Stimulated activated CD8-positive, alpha-beta memory T cell treated with anti-CD3 and anti-CD28 coated beads, Interleukin-12 subunit alpha, Interleukin-12 subunit beta, amount 100 ng/mL, for 24 hours (primary cell): ENCODE results near the gene SRSF2.
A peak's percentile ranks its signal among the peaks of the same experiment; 100 is the strongest.
"Not testable (repeated sequence)": the region's sequence is repeated elsewhere in the genome, so short reads cannot be mapped to it uniquely, and the experiment has no call there.

Experiments
- DNase-seq: peaks from one replicate; pipeline ENCODE4 v3.0.0-alpha.2; 2020; ENCODE audit errors: extremely low read depth

The SRSF2 gene, protein sequence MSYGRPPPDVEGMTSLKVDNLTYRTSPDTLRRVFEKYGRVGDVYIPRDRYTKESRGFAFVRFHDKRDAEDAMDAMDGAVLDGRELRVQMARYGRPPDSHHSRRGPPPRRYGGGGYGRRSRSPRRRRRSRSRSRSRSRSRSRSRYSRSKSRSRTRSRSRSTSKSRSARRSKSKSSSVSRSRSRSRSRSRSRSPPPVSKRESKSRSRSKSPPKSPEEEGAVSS

DNA sequence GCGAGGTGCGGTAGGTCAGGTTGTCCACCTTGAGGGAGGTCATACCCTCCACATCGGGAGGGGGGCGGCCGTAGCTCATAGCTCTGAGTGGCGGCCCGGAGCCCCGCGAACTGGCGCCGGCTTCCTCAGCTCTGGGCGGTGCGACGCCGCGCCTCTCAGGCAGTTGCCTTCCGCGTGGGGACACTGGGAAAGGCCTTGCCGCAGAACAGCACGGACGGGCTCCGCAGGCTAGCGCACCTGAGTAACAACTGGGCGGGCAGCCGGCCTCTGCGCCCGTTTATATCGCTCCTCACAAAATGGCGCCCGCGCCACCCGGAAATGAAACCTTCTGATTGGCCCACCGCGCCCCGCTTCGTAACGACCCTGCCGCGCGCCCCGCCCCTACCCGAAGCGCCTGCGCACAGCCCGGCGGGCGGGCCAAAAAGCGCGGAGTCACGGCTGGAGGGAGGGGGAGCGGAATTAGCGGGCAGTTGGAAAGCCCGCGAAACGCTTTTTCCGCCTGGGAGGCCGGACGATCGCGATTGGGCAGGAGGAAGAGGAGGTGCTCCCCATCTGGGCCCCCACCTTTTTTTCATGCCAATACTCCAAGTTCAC is at the start of gene SRSF2:
Gene SRSF2, minus strand, starts transcription at position 250 of the 594 bp plus-strand sequence. Its CDS starts 171 bp downstream, at position 79.
- DNase-seq, result peak; percentile 94

DNA sequence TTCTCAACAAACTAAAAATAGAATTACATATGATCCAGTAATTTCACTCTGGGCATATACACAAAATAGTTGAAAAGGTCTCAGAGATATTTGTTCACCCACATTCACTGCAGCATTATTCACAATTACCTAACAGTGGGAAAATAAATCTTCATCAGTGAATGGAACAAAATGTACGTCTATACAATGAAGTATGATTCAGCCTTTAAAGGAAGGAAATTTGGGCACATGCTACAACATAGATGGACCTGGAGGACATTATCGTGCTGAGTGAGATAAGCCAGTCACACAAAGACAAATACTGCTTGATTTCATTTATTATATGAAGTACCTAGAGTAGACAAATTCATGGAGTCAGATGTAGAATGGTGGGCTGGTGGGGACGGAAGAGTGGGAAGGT is 47.8 kb upstream of the SRSF2 start:
- DNase-seq, result no peak

DNA sequence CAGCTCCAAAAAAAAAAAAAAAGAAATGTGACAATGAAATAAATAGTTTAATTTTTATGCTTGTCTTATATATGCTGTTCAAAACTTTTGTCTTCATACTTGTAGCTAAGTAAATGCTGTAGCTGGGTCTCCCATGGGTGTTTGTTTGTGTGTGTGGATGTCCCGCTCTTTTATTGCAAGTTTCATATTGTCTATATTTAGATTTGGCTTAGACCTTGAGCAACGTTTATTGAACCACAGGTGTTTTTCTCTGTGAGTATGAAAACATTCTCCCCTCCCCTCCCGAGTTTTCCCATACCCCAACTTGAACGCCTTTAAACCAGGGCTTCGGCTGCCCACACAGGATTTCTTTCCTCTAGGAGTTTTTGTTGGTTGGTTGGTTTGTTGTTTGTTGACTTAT is 46.0 kb upstream of the SRSF2 start:
- no peak for DNase-seq

DNA sequence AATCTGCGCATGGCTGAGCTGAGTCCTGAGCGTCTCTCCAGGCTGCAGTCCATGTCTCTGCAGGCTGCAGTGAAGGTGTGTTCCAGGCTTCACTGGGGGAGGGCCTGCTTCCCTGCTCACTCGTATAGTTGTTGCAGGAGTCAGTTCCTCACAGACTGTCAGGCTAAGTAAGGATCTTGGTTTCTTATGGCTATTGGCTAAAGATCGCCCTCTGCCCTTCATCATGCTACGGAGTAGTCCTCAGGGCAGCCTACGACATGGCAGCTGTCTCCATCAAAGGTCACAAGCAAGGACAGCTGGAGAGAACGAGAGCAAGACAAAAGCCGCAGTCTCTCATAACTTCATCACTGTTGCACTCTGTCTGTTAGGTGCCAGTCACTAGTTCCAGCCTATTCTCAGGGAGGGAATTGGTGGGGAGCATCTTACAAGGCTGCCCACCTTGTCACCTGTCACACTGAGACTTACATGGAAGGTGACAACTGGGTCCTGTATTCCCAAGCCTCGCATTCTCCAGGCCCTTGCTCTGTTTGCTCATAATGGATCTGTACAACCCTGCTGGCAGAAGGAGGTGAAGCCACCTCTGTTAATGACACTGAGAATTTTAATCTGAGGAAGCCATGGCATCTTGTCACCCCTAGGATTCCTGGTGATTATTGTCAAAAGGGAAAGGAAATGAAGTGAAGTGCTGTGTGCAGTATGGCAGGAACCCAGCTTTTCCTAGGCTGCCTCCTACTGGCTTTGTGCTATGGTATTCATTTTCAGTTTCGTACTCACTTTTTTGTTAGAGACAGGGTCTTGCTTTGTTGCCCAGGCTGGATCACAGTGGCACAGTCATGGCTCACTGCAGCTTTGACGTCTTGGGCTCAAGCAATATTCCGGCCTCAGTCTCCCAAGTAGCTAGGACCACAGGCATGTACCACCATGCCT is 44.2 kb upstream of the SRSF2 start:
- DNase-seq, result no peak

DNA sequence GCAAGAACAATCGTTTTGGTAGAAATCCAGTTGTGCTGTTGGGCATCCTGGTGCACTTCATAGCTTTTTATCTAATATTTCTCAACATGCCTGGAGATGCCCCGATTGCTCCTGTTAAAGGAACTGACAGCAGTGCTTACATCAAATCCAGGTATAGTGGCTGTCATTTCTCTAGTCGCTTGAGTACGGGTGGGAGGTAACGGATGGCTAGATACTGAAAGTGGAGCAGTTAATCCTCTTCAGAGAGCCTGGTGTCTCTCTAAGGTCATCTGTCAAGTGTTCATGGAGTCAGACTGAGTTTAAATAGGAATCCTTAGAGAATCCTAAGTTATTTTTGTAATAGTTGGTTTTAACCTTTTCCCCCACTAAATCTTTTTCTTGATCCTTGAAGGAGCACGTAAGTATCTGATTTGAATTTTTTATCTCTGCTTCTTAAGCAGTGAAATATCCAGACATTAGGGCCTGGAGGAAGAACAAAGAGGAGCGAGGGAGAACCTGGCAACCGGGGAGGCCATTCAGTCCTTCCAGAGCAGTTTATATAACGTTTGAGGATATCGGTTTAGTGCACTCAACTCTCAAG is 38.0 kb upstream of the SRSF2 start:
- DNase-seq, result no peak

DNA sequence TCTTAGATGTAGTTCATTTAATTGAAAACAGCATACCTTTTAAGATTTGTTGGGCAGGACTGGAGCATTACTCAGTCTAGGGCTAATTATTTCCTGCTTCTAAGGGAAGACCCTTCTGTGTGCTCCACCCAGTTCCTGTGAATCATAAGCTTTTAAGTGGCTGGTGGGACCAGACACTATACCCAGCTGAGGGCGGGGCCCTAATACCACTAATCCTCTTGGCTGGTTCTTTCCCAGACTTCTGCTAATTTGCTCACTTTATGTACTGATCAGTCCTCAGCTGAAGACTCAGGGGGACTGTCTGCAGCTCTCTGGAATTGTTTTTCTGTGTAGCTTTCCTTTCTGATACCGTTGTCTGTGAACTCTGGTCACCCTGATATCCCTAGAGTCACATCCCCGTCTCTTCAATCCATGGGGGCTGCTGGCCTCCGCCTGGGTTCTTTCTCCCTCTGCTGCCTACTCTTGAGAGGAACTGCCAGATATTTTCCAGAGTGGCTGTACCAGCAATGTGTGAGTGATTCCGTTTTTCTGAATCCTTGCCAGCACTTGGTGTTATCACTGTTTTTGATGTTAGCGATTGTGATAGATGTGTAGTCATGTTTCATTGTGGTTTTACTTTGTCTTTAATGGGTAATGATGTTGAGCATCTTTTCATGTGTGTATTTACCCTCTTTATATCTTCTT is 35.9 kb upstream of the SRSF2 start:
- no peak for DNase-seq

DNA sequence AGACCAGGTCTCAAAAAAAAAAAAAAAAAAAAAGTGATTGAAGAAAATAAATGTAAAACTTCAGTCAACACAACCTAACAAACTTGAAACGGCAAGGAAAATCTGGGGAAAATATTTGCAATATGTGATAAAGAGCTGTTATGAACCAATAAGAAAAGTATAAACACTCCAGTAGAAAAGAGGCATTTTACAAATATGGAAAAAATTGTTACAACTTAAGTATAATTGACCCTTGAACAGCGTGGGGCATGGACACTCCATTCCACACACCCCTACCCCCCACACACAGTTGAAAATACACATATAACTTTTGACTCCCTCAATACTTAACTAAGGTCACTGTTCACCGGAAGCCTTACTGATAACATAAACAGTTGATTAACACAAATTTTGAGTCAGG is 21.4 kb upstream of the SRSF2 start:
- DNase-seq, result no peak

DNA sequence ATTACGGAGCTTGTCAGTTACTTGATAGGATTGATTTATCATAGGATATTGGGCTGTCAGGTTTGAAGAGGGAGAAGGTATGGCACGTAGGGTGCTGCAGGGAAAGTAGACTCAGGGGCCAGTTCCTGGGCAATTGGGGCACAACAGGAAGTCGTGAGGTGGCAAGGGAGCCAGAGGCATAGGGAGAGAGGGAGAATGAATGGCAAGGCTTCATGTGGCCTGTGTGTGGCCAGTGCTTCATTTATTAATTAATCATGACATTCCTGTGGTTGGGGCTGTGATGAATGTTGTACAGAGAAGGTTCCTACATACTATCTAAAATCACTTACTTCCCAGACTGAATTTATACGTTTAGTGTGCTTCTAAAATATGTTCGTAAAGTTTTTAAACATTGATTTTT is 20.1 kb upstream of the SRSF2 start:
- no peak for DNase-seq

DNA sequence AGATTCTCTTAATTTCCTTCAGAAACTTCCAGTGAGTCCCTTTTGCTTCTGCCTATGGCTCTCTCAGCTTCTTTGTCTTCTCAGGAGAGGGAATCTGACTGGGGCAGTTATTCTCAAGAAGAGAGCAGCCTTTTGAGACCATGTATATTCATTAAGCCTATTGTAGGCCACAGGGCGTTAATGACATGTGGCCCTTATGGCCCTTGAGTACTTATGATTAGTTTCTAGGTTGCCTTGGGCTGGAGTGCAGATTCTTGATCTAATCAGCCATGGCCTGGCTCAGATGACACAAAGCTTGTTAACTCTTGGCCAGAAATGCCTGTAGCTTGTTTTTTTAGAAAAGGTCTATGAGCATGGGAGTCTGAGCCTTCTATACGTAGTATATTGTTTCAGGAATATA is 18.2 kb upstream of the SRSF2 start:
- no peak for DNase-seq

DNA sequence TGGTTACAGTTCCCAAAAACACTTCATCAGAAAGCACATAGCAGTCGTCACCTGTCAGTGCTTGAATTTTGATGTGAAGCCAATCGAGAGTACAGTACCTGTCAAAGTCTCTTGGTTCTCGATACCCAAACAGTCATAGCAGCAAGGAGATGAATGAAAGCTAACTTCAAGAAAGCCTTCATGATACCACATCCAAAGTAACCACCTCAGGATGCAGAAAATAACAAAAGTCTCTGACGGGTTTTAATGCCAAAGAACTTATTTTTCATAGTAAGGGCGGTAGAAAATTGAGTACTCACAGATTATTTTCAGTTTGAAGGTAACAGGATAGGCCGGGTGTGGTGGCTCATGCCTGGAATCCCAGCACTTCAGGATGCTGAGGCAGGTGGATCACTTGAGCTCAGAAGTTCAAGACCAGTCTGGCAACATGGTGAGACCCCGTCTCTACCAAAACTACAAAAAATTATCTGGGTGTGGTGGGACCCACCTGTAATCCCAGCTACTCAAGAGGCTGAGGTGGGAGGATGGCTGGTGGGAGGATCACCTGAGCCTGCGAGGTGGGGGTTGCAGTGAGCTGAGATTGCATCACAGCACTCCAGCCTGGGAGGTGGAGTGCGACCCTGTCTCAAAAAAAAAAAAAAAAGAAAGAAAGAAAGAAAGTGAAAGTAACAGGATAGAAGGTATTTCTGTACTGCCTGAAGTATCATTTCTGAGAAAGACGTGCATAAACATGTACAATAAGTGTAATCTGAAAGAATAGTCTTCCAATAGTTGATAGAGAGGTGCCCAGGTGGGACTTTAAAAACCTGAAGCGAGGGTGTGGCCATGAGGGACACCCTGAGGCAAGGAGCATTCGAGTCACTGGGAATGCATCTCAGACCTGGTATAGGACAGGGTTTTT is 16.2 kb upstream of the SRSF2 start:
- no peak for DNase-seq

DNA sequence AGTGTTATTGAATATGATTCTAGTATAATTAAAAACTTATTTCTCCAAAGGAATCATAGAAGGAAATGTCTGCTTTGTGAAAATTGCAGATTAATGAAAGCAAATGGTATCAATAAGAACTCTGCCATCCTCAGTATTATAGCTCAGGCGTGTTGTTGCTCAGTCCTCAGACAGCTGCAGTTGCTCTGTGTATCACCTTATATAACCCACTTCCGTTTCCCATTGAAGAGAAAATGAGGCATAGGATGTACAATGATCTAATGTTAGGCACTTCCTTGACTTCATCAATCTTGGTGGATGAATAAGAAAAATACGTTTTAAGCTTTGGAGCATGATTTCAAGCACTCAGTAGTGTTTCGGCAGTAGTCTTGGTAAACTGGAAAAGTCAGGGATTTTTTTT is 14.9 kb upstream of the SRSF2 start:
- DNase-seq, result no peak

DNA sequence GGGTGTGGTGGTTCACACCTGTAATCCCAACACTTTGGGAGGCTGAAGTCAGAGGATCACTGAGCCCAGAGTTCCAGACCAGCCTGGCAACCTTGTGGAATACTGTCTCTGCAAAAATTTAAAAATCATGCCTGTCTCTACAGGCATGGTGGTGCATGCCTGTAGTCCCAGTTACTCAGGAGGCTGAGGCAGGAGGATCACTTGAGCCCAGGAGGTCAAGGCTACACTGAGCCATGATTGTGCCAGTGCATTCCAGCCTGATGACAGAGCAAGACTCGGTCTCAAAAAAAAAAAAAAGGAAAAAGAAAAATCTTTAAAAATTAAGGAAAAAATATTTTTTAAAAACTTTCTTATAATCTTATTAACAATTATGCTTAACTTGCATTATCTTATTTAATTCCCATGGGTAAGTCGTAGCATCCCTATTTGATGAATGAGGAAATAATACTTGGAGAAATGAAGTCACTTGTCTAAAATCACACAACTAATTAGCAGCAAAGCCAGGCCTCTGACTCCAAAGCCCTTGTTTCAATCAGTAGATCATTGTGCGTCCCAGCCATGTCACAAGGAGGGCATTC is 14.4 kb upstream of the SRSF2 start:
- DNase-seq, result no peak

DNA sequence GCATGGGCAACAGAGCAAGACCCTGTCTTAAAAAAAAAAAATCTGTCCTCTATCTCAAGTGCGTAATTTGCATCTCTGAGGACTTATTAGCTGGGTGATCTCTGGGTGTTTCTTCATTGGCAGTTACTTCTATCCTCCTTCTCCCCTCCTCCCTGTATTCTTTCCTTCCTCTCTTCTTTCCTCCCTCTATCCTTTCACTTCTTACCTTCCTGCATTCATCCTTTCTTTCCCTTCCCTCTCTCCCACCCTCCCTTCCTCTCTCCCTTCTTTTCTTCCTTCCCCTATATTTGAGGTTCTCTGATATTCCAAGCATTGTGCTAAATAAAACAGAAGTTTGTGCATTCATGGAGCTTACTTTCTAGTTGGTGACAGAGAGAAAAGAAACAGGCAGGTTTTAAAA is 11.5 kb upstream of the SRSF2 start:
- no peak for DNase-seq

DNA sequence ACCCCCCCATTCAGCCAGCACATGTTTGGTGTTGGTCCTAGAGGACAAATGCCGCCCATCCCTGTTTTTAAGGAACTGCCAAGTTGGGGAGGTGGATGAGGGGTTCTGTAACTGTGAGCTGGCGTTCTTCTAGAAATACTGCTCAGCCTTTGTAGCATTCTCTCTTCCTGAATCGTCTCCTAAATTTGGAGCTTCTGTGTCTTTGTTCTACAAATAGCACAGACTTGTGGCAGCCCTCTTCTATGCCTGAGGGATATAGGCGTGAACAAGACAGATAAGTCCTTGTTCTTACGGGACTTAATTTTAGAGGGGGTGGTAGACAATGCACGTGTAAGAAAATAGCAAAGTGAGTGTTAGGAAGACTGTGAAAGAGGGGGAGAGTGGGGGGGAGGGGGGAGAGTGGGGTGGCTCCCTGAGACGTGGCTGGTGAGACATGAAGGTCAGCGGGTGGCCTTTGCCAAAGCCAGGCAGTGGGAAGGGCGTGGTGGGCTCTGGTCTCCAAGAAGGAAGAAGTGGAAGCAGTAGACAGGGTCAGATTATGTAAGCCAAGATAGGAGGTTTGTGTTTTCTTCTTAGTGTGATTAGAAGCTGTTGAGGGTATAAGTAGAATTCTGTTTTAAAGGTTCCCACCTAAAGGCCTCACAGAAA is 10.7 kb upstream of the SRSF2 start:
- no peak for DNase-seq

DNA sequence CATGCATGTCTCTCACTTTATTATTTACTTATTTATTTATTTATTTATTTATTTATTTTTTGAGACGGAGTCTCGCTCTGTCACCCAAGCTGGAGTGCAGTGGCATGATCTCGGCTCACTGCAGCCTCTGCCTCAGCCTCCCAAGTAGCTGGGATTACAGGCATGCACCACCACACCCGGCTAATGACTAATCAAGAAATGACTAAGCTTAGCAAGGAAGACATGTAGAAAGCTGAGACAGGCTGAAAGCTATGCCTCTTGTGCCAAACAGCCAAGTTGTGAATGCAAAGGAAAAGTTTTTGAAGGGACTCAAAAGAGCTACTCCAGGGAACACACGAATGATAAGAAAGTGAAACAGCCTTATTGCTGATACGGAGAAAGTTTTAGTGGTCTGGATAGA is 8.7 kb upstream of the SRSF2 start:
- not testable (repeated sequence) for DNase-seq

DNA sequence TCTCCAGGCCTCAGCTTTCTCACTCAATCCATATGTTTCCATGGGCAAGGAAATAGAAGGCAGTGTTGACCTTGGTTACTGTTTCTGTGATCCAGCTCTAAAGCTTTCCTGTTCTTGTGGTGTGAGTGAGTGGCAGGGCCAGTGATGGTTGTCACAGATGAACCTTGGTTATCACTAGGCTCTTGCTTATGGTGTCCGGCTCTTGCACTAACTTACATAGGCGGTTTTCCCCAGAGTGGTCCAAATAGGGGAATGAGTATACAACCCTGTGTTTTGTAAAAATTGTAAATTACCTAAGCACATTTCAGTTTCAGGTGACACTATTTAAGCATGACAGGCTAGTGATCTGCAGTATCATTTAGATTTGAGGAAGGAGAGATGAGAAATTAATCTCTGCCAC is 7.6 kb upstream of the SRSF2 start:
- no peak for DNase-seq

DNA sequence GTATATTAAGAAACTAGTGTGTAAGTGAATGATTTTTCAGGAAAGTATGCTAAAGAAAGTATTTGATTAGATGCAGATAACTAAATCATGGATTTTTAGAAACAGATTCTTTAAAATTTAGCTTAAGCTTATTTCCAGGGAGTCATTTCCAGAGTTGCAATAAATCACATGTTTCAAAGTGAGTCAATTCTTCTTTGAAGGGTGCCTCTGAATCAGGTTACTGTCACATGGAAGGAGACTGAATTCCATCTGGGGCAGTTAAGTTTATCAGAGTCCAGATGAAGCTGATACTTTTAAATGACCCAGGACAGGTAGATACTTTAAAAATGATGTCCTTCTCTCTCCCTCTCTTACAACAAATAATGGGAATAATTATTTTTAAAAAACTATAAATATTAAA is 5.8 kb upstream of the SRSF2 start:
- DNase-seq, result no peak

DNA sequence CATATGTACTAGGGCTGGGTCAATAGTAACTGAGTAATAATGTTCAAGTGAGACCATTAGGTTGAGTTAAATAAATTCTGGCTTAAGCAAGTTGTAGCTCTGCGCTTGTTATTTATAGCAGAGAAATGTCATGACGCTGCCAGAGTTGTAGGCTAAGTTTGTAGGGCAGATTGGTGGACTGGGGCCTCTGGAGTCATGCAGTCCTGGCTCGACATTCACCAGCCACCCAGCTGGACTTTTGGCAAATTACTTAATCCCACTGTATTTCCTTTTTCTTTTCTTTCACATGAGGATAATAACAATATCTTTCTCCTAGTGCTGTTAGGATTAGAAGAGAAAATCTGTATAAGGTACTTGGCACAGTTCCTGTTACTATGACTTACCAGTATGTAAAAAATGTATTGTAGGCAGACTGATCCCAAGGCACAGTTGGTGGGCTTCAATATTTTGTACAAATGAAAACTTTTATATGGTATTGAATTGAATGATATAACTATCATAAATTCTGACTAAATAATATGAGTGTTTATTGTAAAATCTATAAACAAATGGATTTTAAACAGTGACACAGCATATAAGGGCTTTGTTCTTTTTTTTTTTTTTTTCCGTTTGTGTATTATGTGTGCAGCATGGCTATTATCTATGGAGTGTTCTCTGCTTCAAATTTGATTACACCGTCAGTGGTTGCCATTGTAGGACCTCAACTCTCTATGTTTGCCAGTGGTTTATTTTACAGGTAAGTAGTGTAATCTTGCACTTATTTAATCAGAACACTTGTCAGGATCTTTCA is 3.4 kb upstream of the SRSF2 start:
- DNase-seq, result no peak

DNA sequence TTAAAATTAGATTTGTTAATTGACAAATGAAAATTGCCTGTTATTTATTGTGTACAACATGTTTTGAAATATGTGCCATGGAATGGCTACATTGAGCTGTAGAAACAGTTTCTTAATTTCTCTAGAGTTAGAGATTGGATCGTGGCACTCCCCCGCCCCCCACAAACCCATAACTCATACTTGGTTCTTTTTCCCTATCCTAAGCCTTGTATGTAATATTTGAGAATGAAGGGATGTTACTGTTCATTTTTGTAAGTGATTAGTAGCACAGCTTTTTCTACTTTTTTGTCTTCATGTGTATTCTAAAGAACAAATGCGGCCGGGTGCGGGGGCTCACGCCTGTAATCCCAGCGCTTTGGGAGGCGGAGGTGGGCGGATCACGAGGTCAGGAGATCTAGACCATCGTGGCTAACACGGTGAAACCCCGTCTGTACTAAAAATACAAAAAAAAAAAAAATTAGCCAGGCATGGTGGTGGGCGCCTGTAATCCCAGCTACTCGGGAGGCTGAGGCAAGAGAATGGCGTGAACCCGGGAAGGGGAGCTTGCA is 2.5 kb upstream of the SRSF2 start:
- not testable (repeated sequence) for DNase-seq
